ENCODE measurements around the gene RPS19BP1.

Gene RPS19BP1

GRCh38 chr22:39502789-39503409 is 29.6 kb downstream of the RPS19BP1 start:
- TF ChIP-seq EZH2phosphoT487 (IDR thresholded peaks at IDR 0.05; ENCODE audit: borderline replicate concordance, low read length) (no peak), CTCF (IDR thresholded peaks at IDR 0.05; ENCODE audit: low read depth, low read length, poor library complexity, severe bottlenecking) (peak; percentile 7)
- H3K4me2 ChIP-seq (ENCODE audit: low read length) = peak overlapping the region; percentile 91
- H3K36me3 ChIP-seq (ENCODE audit: control insufficient read depth, low read length) = peaks cover 57% of the 10 kb centered on the region
- no peaks in the 10 kb centered on the region for H3K9me3 ChIP-seq (ENCODE audit: control insufficient read depth, insufficient read depth, low read length)
- no peaks in the 10 kb centered on the region for H3F3A ChIP-seq (ENCODE audit: control insufficient read depth, insufficient read depth)
- peaks cover under 1% of the 10 kb centered on the region; the same call in 1 of the 2 replicates for H4K20me1 ChIP-seq (ENCODE audit: control insufficient read depth, insufficient read depth, low read depth, low read length)
- no peaks in the 10 kb centered on the region for H3K9me2 ChIP-seq (replicated peaks; ENCODE audit: control insufficient read depth, low read length)
- peaks cover 58% of the 10 kb centered on the region for H3K79me2 ChIP-seq (ENCODE audit: control insufficient read depth, low read length)
- H3K27ac ChIP-seq (ENCODE audit: low read depth, low read length) = peak overlapping the region; percentile 52
- H3K4me1 ChIP-seq (ENCODE audit: control insufficient read depth, low read length) = peaks cover 22% of the 10 kb centered on the region
- H3K27me3 ChIP-seq (ENCODE audit: control insufficient read depth, low read length) = no peaks in the 10 kb centered on the region
- H3K4me3 ChIP-seq (ENCODE audit: low read length) = peak overlapping the region; percentile 96

GRCh38 chr22:39502109-39502788 is 30.3 kb downstream of the RPS19BP1 start, which contains the start of gene MIEF1:
MIEF1 (plus strand) TSS chr22:39502290; CDS start chr22:39511295, 9,005 bp downstream.
- peak within 1 kb of the TSS; percentile 91 for H3K4me2 ChIP-seq (ENCODE audit: low read length)
- no peaks in the 10 kb centered on the region for H3K9me3 ChIP-seq (ENCODE audit: control insufficient read depth, insufficient read depth, low read length)
- H3K27me3 ChIP-seq (ENCODE audit: control insufficient read depth, low read length) = no peaks in the 10 kb centered on the region
- H4K20me1 ChIP-seq (ENCODE audit: control insufficient read depth, insufficient read depth, low read depth, low read length) = no peaks in the 10 kb centered on the region; the same call in 1 of the 2 replicates
- H3K79me2 ChIP-seq (ENCODE audit: control insufficient read depth, low read length) = peaks cover 52% of the 10 kb centered on the region
- peak within 1 kb of the TSS; percentile 96 for H3K4me3 ChIP-seq (ENCODE audit: low read length)
- peaks cover 22% of the 10 kb centered on the region for H3K4me1 ChIP-seq (ENCODE audit: control insufficient read depth, low read length)
- no peaks in the 10 kb centered on the region for H3K9me2 ChIP-seq (replicated peaks; ENCODE audit: control insufficient read depth, low read length)
- no peak for TF ChIP-seq EZH2phosphoT487 (IDR thresholded peaks at IDR 0.05; ENCODE audit: borderline replicate concordance, low read length)
- TF ChIP-seq CTCF (IDR thresholded peaks at IDR 0.05; ENCODE audit: low read depth, low read length, poor library complexity, severe bottlenecking) = no peak
- peak within 1 kb of the TSS; percentile 52 for H3K27ac ChIP-seq (ENCODE audit: low read depth, low read length)
- H3K36me3 ChIP-seq (ENCODE audit: control insufficient read depth, low read length) = peaks cover 50% of the 10 kb centered on the region
- no peaks in the 10 kb centered on the region for H3F3A ChIP-seq (ENCODE audit: control insufficient read depth, insufficient read depth)

- TF ChIP-seq CTCF (IDR thresholded peaks at IDR 0.05; ENCODE audit: low read depth, low read length, poor library complexity, severe bottlenecking) = no peak
- no peak for TF ChIP-seq EZH2phosphoT487 (IDR thresholded peaks at IDR 0.05; ENCODE audit: borderline replicate concordance, low read length)
- Histone ChIP-seq H3K4me1 (ENCODE audit: control insufficient read depth, low read length) (peaks cover 23% of the 10 kb centered on the region), H3K79me2 (ENCODE audit: control insufficient read depth, low read length) (peaks cover 46% of the 10 kb centered on the region), H3K27me3 (ENCODE audit: control insufficient read depth, low read length) (no peaks in the 10 kb centered on the region), H3K36me3 (ENCODE audit: control insufficient read depth, low read length) (peaks cover 45% of the 10 kb centered on the region), H3K4me2 (ENCODE audit: low read length) (peak overlapping the region; percentile 91), H3K4me3 (ENCODE audit: low read length) (peak overlapping the region; percentile 96), H3K9me2 (replicated peaks; ENCODE audit: control insufficient read depth, low read length) (no peaks in the 10 kb centered on the region), H4K20me1 (ENCODE audit: control insufficient read depth, insufficient read depth, low read depth, low read length) (no peaks in the 10 kb centered on the region; the same call in 1 of the 2 replicates), H3F3A (ENCODE audit: control insufficient read depth, insufficient read depth) (no peaks in the 10 kb centered on the region), H3K9me3 (ENCODE audit: control insufficient read depth, insufficient read depth, low read length) (no peaks in the 10 kb centered on the region), H3K27ac (ENCODE audit: low read depth, low read length) (no peak overlapping the region)
Measured at GRCh38 chr22:39501644-39502108, 30.9 kb downstream of the RPS19BP1 start.

Measured in DOHH2 (cell line).